ENCODE measurements around the gene SELENOW.
"Not testable (repeated sequence)": the region's sequence is repeated elsewhere in the genome, so short reads cannot be mapped to it uniquely, and the experiment has no call there.

Gene SELENOW

GRCh38 chr19:47778049-47778953 is at the start of gene SELENOW:
Gene SELENOW, plus strand, starts transcription at chr19:47778703. Its CDS starts 83 bp downstream, at chr19:47778786.
- FAIRE-seq, result no peak

- FAIRE-seq, result no peak
Measured at GRCh38 chr19:47729468-47729798, 49.1 kb upstream of the SELENOW start.

- FAIRE-seq, result no peak
Measured at GRCh38 chr19:47729799-47730520, 48.5 kb upstream of the SELENOW start.

GRCh38 chr19:47730521-47730889 is 48.0 kb upstream of the SELENOW start:
- FAIRE-seq, result no peak

- FAIRE-seq, result no peak
Measured at GRCh38 chr19:47730910-47731309, 47.6 kb upstream of the SELENOW start.

- no peak for FAIRE-seq
Measured at GRCh38 chr19:47735131-47735530, 43.4 kb upstream of the SELENOW start.

- no peak for FAIRE-seq
Measured at GRCh38 chr19:47740866-47741519, 37.5 kb upstream of the SELENOW start.

GRCh38 chr19:47741544-47742140 is 36.9 kb upstream of the SELENOW start:
- no peak for FAIRE-seq

GRCh38 chr19:47742634-47743033 is 35.9 kb upstream of the SELENOW start:
- FAIRE-seq, result no peak

GRCh38 chr19:47745010-47745901 is 33.2 kb upstream of the SELENOW start, which contains the start of gene NOP53:
Gene NOP53, plus strand, starts transcription at chr19:47745546. Its CDS starts 14 bp downstream, at chr19:47745560.
- peak; percentile 72 for FAIRE-seq

- not testable (repeated sequence) for FAIRE-seq
Measured at GRCh38 chr19:47746129-47746528, 32.4 kb upstream of the SELENOW start.

- FAIRE-seq, result no peak
Measured at GRCh38 chr19:47749326-47749725, 29.2 kb upstream of the SELENOW start.

- FAIRE-seq, result no peak
Measured at GRCh38 chr19:47750752-47751151, 27.8 kb upstream of the SELENOW start.

GRCh38 chr19:47752440-47753211 is 25.9 kb upstream of the SELENOW start:
- no peak for FAIRE-seq

GRCh38 chr19:47754206-47755064 is 24.1 kb upstream of the SELENOW start:
- FAIRE-seq, result no peak

- no peak for FAIRE-seq
Measured at GRCh38 chr19:47755065-47755761, 23.3 kb upstream of the SELENOW start.

GRCh38 chr19:47755762-47756626 is 22.5 kb upstream of the SELENOW start:
- FAIRE-seq, result no peak

GRCh38 chr19:47756627-47756929 is 21.9 kb upstream of the SELENOW start:
- FAIRE-seq, result no peak
